Activated CD4-positive, alpha-beta T cell treated with anti-CD3 and anti-CD28 coated beads, Interleukin-2, amount 50 U/mL, for 24 hours (primary cell): ENCODE measurements around the gene LRP1.
"Not testable (repeated sequence)": the region's sequence is repeated elsewhere in the genome, so short reads cannot be mapped to it uniquely, and the experiment has no call there.

Experiments
- DNase-seq, 2 donors: peaks; one replicate each; pipeline ENCODE4 v3.0.0-alpha.2; 2020; ENCODE audit warnings: low read depth in 1 of 2, low spot score in 1 of 2

Gene LRP1

DNA sequence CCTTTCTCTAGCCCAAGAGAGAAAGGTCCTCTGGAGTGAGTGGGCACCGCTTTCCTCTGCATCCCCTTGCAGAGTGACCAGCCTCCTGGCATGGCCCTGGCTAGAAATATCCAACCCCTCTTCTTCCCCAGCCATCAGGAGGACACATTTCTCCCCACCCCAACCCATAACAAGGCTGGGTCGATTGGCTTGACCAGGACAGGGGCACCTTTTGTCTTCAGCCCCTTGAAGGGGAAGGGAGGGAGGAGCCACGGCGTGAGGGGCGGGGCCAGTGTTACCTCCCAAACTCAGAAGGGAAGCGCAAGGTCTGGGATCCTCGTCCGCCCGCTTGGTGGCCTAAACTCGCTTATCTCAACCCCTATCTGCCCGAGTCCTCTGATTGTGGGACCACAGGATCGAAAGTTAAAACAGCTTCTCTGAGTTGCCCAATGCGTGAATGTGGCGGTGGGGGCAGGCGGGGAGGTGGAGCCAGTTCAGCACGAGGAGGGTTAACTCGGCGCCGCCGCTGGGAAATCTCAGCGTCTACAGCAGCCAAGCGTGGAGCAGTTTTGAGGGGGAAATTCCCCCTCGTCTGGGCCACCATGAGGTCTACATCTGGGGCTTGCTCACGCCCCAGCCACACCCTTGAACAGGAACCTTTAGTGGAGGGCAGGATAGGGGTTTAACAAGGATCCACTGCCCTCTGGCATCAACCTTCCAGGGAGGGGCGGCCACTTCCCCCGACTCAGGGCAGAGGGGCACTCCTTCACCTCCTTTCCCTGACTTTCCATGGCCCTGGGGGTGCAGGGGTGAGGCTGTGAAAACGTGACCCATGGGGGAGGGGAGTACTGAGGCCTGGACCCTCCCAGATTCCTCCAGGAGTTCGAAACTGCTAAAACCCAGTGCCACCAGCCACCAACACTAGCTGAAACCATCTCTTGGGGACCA lies 17.9 kb upstream of the LRP1 start:
- peak; percentile 61 to 71 for DNase-seq

DNA sequence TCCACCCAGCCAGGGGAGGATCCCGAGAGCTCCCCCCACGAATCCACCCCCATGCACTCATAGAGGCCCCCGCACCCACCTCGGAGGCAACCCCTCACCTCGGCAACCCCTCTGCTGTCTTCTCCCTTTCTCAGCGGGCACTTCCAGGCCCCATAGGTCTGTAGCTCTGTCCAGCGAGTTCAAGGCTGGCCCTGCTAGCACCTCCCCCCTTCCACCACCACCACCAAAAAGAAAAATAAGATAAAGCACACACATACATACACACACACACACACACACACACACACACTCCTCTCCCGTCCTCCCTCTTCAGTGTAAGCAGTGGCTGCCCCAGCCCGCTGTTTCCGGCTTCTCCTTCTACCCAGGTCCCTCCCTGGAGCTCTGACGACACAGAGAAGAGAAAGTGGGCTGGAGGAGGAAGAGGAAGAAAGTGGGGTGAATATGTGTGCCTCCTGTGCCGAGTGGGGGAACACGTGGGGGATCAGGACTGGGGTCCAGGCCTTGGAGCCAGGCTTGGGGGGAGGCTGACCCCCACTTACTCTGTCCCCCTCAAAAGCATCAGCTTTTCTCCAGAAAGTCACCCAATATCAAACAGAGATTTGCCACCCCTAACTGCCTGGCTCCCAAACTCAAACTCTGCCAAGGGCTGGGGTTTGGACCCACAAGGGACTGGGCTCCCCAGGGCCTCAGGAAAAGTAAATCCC lies 17.1 kb upstream of the LRP1 start, which contains the start of gene STAT6:
TSS of gene STAT6 (minus strand) at position 332 of the 704 bp plus-strand sequence. CDS start 3,084 bp downstream, outside the sequence.
- DNase-seq = peak; percentile 47 to 78

DNA sequence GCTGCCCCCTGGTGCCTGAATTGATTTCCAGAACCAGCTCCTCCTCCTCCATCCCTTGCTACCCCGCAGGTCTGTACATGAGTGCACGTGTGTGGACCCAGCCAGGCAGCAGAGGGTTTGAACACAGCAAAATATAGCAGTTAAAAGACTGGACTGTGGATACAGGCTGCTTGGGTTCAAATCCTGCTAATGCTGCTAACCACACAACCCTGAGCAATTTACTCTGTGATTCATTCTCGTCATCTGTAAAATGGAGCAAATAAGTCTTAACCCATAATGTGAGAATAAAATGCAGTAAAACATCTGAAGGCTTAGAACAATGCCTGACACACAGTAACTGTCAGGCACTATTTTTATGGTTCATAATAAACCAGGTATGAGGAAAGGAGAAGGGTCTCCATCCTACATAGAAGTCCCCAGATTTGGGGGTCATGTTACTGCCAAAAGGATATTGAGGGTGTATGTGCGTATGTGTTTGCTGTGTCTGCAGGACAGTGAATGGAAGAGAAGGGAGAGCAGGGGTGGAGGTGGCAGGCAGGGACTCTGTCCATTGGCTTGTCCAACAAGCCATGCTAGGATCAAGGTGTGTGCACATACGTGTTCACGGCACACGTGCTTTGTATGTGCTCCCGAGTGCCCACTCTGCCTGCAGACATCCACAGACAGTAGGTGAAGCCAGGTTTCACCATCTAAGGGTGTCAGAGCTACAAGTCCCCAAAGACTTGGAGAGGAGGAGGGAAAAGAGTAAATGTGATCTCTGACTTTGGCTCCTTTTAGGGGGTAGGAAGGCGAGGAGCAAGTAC lies 15.6 kb upstream of the LRP1 start:
- no peak for DNase-seq

DNA sequence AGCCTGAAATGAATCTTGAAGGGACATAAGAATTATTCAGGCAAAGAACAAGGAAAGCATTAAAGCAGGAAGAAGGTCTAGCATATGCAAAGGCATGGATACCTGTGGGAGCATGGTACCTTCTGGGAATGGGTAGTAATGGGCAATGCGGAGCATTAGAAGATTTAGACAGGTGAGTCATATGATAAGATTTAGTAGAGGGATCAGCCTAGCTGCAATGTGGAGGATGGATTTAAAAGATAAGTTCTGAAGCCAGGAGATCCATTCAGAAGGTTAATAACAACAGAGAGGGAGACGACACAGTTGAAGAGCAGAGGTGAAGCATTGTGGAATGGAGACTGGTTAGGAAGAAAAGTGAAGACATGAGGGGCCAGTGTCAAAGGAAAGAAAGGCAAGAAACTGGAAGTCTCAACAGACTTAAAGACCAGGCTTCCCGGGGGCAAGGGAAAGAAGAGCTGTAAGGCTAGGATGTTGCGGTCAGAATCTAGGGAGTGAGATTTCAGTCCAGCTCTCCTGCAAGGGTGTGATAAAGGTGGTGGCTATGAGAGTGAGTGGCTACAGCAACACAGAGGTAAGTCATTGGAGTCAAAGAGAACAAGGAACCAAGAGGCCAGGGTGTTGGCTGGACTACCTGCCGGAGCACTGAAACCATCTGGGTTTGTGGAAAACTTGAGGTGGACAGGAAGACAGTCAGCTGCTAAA lies 11.6 kb upstream of the LRP1 start:
- DNase-seq = no peak

DNA sequence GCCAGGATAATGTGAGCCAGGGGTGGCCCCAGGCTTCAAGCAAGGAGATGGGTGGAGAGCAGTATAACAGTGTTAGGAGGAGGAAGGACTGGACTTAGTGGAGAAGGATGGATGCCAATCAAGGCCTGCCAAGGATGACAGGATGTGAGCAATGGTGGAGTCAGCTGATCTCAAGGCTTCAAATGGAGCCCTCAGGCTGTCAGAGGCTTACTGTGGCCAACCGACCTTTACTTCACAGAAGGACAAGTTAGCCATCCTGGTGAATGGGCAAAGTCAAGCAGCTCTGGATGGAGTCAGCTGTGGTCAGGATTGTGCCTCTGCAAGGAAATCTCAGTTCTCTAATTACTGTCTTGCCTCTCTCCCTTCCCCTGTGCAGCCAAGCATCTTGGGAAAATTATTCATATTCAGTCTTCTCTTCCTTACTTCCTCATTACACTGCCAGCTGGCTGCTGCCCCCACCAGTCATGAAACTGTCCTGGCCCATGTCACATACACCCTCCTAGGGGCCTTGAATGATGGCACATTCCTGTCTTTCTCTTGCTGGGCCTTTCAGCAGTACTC lies 9.5 kb upstream of the LRP1 start:
- no peak for DNase-seq

DNA sequence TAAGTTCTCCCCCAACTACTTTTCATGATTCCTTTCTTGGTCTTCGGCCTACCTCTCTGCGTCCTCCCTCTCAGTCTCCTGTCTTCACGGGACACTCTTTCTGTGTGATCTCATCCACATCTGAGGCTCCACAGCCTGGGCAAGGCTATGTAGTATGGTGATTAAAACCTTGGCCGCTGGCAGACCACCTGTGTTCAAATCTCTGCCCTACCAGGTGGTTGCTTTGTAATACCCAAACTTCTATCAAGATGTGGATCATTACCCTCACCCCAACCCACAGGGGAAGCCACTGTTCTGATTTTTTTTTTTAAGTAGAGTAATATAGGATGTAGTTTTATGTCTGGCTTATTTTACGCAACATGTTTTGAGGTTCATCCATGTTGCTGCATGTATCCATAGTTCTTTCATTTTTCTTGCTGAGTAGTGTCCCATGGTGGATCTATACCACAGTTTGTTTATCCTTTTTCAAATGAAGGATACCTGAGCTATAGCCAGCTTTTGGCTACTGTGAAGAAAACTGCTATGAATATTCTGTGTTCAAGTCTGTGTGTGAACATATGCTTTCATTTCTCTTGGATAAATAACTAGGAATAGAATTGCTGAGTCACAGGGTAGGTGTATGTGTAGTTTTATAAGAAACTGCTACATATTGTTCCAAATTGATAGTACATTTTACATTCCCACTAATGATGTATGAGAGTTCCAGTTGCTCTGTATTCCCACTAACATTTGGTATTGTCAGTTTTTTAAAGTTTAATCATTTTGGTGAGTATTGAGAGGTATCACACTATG lies 8.8 kb upstream of the LRP1 start:
- DNase-seq = no peak

DNA sequence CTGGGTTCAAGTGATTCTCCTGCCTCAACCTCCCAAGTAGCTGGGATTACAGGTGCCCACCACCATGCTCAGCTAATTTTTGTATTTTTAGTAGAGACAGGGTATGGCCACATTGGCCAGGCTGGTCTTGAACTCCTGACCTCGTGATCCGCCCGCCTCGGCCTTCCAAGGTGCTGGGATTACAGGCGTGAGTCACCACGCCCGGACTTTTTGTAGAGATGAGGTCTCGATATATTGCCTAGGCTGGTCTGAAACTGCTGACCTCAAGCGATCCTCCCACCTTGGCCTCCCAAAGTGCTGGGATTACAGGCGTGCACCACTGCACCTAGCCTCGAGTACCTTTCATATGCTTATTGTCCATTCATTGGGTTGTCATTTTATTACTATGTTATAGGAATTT lies 7.6 kb upstream of the LRP1 start:
- not testable (repeated sequence) for DNase-seq

DNA sequence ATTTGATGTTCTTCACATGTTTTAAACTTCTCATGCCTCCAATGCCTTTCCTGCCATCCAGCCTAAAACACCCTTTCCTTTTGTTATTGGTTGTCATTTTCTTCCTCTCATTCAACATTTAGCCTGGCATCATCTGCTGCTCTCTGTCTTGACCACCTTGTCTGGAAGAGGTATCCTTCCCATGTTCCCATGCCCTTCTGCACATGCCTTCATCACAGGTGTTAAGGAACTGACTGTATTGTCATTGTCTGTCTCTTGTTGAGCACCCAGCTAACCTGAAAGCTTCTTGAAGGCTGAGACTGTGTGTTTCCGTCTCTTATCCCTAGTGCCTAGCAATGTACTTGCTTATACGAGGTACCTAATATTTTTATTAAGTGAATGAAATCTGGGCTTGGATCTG lies 4.5 kb upstream of the LRP1 start:
- DNase-seq = no peak

DNA sequence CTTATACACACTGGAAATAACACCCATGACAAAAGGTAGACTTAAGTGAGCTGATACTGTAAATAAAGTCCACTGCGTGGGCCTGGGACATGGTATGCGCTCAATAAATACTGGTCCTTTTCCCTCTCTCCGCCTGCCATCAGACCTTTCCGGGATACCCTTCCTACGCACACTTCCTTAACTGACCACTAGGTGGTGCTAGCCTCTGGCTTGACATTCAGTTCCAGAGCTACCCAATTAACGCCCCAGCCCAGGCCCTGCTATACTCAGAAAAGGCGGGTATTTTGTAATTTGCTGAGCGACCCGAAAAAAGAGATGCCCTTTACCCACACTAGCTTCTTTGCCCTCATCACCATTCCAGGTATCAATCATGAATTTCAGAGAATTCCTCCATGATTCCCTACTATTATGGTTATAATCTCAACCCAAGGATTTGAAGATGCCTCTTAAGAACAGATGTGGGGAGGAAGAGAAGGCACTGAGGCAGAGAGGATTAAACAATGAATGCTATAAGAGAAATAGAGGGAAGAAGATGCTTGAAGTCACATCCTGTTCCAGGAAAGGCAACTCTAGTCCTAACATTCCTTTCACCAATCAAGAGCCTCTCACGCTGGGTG lies 3.9 kb upstream of the LRP1 start:
- DNase-seq = peak; percentile 45 to 74

DNA sequence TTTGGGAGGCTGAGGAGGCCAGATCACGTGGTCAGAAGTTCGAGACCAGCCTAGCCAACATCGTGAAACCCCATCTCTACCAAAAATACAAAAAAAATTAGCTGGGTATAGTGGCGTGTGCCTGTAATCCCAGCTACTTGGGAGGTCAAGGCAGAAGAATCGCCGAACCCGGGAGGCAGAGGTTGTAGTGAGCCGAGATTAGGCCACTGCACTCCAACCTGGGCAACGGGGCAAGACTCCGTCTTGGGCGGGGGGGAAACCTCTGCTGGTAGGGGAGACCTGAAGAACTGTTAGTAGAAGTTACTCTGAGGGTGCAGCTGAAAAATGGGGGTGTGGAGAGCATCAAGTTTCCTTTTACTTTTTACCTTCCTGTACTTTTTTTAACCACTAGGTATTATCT lies 2.2 kb upstream of the LRP1 start:
- DNase-seq = no peak

DNA sequence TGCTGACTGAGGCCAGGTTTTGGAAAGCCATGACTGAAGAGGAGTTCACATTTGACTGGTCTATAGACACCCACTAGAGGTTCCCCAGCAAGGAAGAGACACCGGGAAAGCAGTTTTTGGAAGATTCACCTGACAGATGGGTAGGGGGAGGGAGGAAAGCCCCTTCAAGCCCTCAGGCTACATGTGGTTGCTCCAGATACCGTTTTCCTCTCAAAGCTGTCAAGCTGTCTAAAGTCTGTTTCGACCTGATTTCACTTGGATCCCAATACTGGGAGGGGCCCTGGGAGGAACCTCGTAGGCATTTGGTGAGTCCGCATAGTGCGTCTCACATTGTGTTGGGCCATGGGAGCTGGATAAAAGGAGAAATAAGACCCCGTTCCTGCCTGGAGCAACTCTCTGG lies 1.7 kb upstream of the LRP1 start:
- DNase-seq = no peak

DNA sequence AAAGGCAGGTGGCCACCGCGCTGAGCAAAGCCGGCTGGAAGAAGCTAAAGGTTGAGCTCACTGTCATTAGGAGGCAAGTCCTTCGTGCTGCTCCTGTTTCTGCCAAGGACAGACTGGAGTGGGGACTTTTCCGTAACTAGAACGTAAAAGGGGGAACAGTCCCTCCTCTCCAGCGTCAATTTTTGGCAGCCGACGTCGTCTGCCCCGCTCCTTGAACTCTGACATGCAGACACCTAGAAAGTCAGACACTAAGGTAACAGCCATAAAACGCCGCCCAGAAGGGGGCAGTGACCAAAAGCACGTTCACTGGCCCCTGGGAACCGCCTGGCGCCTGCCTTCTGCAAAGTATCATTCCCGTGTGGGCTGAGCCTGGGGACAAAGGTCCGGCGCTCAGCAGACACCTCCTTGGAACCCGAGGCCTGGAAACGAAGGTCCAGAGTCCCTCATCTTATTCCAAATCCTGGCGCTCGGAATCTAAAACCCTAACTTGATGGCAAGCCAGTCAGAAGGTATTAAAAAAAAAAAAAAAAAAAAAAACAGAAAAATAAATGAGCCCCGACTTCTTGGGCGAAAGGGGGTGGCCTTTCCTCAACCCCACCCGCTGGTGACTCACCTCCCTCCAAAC lies 1.1 kb upstream of the LRP1 start:
- DNase-seq = peak in 1 of 2 donors; percentile 41

DNA sequence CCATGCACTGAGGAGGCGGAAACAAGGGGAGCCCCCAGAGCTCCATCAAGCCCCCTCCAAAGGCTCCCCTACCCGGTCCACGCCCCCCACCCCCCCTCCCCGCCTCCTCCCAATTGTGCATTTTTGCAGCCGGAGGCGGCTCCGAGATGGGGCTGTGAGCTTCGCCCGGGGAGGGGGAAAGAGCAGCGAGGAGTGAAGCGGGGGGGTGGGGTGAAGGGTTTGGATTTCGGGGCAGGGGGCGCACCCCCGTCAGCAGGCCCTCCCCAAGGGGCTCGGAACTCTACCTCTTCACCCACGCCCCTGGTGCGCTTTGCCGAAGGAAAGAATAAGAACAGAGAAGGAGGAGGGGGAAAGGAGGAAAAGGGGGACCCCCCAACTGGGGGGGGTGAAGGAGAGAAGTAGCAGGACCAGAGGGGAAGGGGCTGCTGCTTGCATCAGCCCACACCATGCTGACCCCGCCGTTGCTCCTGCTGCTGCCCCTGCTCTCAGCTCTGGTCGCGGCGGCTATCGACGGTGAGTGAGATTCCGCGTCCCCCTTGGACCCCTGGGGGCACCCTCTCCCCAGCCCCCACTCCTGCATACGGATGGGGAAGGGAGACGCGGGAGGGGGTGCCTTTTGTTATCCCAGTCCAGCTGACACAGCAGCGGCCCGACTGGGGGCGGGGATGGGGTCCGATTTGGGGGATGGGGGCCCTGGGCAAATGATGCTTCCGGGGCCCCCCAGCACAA lies 400 bp downstream of the LRP1 start:
- DNase-seq = no peak

DNA sequence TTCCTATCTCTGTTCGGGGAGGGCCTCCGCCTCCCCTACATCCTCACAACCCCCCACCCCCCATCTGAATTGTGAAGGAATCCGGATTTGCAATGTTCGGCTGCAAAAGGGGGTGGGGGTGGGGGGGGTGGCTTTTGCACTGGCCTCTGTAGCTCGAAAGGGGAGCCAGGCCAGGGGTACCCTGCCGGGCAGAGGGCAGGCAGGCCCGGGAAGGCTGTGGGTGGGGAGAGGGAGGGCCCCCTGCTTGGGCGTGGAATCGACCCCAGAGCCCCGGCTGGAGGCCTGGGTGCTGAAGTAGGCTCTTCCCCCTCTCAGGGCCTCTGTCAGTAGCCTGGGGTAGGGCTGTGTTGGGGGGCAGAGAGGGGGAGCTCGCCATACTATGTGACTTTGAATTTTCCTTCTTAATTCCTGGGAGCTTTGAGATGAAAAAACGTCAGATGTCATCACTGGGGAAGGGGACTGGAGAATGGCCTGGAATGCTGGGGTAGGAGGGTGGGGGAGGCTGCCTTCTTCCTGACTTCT lies 1.1 kb downstream of the LRP1 start:
- no peak for DNase-seq

DNA sequence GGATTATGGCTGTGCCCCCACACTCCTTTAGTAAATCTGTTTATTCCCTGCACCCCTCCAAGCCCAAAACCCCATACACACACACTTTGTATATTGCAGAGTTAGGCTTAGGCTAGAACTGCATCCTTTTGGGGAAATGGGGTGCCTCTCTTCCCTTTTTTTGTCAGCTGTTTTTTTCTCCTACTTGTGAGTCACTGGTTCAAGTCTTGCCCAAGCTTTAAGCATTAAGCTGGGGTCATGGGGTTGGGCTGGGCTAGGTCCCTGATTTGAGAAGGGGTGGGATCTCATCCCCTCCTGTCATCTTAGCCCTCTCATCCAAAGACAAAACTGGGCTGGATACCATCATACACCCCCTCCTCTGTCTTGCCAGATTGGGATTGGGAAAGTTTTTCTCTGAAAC lies 1.6 kb downstream of the LRP1 start:
- DNase-seq = no peak

DNA sequence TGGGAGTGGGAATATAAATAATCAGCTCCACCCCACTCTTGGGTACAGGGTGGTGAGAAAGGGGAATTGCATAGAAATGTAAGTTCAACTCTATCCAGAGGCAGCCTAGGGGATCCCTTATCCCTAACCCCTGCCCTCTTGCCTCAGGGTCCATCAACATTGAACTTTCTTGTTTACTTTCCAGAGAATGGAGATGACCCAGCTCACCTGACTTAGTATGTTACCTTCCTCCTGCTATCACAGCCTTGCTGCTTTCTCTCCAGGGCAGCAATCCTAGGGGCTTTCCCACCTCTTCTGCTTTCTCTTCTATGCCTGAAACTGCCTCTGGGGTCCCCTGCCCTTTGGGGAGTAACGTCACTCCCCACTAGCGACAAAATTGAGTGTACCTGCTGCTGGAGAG lies 2.7 kb downstream of the LRP1 start:
- no peak for DNase-seq

DNA sequence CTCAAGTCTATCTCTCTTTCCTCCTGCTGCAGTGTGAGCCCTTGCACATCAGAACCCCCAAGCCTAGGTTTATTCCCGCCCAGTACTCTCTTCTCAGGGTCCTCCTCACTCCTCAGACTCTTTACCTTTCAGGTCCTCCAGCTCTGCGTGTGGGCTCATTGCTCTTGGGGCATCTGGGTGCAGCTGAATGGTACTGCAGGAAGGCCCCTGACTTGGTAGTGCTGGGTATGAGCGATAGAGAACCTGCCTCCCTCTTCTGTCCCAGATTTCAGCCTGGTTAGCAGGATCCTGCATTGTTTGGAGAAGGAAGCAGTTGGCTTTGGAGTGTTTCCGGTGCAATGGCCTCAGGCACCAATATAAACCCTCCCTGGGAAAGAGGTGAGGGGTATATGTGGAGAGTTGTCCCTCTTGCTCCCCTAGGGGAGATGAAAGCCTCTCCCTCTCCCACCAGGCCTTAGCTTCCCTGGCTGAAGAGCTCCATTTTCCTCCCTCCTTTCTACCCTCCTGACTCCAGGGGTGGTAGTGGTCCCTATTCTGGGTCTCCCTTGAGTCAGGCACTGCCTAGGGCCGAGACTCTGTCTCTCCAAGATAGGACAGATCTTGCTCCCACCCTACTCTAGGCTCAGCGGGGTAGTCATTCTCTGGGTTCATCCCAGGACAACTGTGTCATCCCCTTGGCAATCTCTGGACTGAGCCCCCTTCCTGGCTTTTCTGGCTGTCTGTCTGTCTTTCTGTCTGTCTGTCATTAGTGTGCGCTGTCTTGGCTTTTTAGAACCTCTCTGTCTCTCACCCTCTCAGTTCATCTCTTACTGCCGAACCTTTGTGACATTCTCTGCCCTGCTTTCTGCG lies 3.8 kb downstream of the LRP1 start:
- no peak for DNase-seq
